ENCODE measurements around the gene TSC2.

TSC2 gene

GRCh38 chr16:2044541-2044940 lies 3.2 kb upstream of the TSC2 start:
- DNase-seq = no peak

- no peak for DNase-seq
Observed at GRCh38 chr16:2045965-2046892, 1.6 kb upstream of the TSC2 start.

GRCh38 chr16:2046893-2047329 lies 874 bp upstream of the TSC2 start:
- DNase-seq = no peak

GRCh38 chr16:2048116-2048543 lies 345 bp downstream of the TSC2 start:
- DNase-seq = no peak

- DNase-seq = no peak
Observed at GRCh38 chr16:2053211-2053610, 5.4 kb downstream of the TSC2 start.

GRCh38 chr16:2053897-2054296 lies 6.1 kb downstream of the TSC2 start:
- no peak for DNase-seq

- no peak for DNase-seq
Observed at GRCh38 chr16:2054543-2055245, 6.9 kb downstream of the TSC2 start.

GRCh38 chr16:2056077-2056476 lies 8.3 kb downstream of the TSC2 start:
- no peak for DNase-seq

- no peak for DNase-seq
Observed at GRCh38 chr16:2056681-2057407, 9.1 kb downstream of the TSC2 start.

- no peak for DNase-seq
Observed at GRCh38 chr16:2057438-2057837, 9.7 kb downstream of the TSC2 start.

GRCh38 chr16:2058420-2058819 lies 10.6 kb downstream of the TSC2 start:
- no peak for DNase-seq

- DNase-seq = no peak
Observed at GRCh38 chr16:2058872-2059271, 11.1 kb downstream of the TSC2 start.

- no peak for DNase-seq
Observed at GRCh38 chr16:2060346-2060745, 12.6 kb downstream of the TSC2 start.

GRCh38 chr16:2061023-2061422 lies 13.2 kb downstream of the TSC2 start:
- DNase-seq = no peak

- DNase-seq = no peak
Observed at GRCh38 chr16:2061526-2061925, 13.7 kb downstream of the TSC2 start.

GRCh38 chr16:2062801-2063200 lies 15.0 kb downstream of the TSC2 start:
- no peak for DNase-seq

GRCh38 chr16:2063861-2064260 lies 16.1 kb downstream of the TSC2 start:
- no peak for DNase-seq

GRCh38 chr16:2064368-2064945 lies 16.7 kb downstream of the TSC2 start:
- DNase-seq = no peak

- no peak for DNase-seq
Observed at GRCh38 chr16:2066139-2066538, 18.4 kb downstream of the TSC2 start.

- no peak for DNase-seq
Observed at GRCh38 chr16:2070576-2071453, 23.0 kb downstream of the TSC2 start.

GRCh38 chr16:2071454-2072202 lies 23.8 kb downstream of the TSC2 start:
- DNase-seq = no peak

Measured in activated CD4-positive, CD25-positive, alpha-beta regulatory T cell treated with anti-CD3 and anti-CD28 coated beads, Interleukin-2, amount 50 U/mL, for 72 hours (primary cell).